Progenitor cell of endocrine pancreas (in vitro differentiated cells): ENCODE measurements around the gene PHLDA2. TPM values are rescaled to one million over a fixed set of nuclear protein-coding genes. Genes with fewer than 3 reads are reported as not detected.

Source experiments
- DNase-seq: peaks from one replicate; pipeline ENCODE4 v3.0.0; 2021; ENCODE audit warnings: low spot score; ENCODE audit not compliant: unreplicated experiment
- H3K27ac Mint-ChIP-seq: 2 replicates; pipeline ENCODE4 v1.8.0; 2021; ENCODE audit warnings: mild to moderate bottlenecking, moderate library complexity, mixed read lengths
- H3K27me3 Mint-ChIP-seq: 2 replicates; pipeline ENCODE4 v1.8.0; 2021; ENCODE audit warnings: mixed read lengths
- H3K36me3 Mint-ChIP-seq: 2 replicates; pipeline ENCODE4 v1.8.0; 2022; ENCODE audit warnings: mixed read lengths; ENCODE audit not compliant: insufficient read depth
- H3K4me1 Mint-ChIP-seq: 2 replicates; pipeline ENCODE4 v1.8.0; 2021; ENCODE audit warnings: low read depth, mixed read lengths
- H3K4me3 Mint-ChIP-seq: 2 replicates; pipeline ENCODE4 v1.8.0; 2021; ENCODE audit warnings: low read depth, mild to moderate bottlenecking, moderate library complexity, mixed read lengths
- H3K9me3 Mint-ChIP-seq: 2 replicates; pipeline ENCODE4 v1.8.0; 2021; ENCODE audit warnings: low read depth, mixed read lengths
- total RNA-seq: library from RNA; stranded (reverse); gene quantifications from 2 replicates; pipeline ENCODE4 v1.2.1, GENCODE V29; 2021
- TF ChIP-seq, protein P1 (sequence below): fragments of 200-600 bp; sonication (generic); IDR thresholded peaks from one replicate; pipeline ENCODE4 v1.5.0; 2021; ENCODE audit warnings: antibody characterized with exemption, mild to moderate bottlenecking; ENCODE audit not compliant: unreplicated experiment

Gene PHLDA2
- total RNA-seq, 1 donor from 2014 or later, result 1.2 TPM

DNA sequence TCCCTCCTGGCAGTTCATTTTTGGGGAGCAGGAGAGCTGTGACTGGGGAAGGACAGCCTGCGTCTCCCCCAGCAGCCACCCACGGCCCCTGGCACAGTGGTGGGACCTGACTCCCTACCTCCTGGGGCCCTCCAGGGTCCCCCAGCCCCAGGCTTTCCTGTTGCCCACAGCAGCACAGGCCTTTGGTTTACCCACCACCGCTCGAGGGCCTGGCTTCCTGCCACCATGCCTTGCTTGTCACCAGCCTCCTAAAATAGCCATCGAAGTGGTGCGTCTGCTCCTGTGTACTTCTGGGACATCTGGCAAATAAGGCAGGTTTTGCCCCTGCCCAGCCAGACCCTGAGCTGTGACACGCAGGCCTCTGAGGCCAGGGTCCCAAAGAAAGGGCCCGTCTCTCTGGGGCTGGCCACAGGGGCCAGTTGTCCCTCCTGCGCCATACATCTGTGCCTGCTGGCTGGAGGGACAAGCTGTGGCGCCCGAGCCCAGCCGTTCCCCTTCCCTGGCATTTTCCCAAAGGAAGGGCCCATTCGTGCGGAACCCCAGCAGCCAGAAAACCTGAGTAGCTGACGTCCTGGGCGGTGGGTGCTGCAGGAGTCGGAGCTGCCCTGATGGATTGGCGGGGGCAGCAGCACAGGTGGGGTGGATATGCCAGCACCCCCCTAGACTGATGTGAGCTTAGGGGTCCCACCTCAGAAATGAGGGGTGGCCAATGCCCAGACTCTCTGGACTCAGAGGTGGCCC is 14.6 kb downstream of the PHLDA2 start:
- Mint-ChIP-seq H3K27ac (no peak overlapping the region), H3K36me3 (no peaks in the 10 kb centered on the region), H3K27me3 (peaks cover 19% of the 10 kb centered on the region), H3K4me3 (no peak overlapping the region), H3K4me1 (no peaks in the 10 kb centered on the region), H3K9me3 (no peaks in the 10 kb centered on the region)
- TF ChIP-seq, protein P1, sequence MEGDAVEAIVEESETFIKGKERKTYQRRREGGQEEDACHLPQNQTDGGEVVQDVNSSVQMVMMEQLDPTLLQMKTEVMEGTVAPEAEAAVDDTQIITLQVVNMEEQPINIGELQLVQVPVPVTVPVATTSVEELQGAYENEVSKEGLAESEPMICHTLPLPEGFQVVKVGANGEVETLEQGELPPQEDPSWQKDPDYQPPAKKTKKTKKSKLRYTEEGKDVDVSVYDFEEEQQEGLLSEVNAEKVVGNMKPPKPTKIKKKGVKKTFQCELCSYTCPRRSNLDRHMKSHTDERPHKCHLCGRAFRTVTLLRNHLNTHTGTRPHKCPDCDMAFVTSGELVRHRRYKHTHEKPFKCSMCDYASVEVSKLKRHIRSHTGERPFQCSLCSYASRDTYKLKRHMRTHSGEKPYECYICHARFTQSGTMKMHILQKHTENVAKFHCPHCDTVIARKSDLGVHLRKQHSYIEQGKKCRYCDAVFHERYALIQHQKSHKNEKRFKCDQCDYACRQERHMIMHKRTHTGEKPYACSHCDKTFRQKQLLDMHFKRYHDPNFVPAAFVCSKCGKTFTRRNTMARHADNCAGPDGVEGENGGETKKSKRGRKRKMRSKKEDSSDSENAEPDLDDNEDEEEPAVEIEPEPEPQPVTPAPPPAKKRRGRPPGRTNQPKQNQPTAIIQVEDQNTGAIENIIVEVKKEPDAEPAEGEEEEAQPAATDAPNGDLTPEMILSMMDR, result no peak
- DNase-seq, result no peak

- TF ChIP-seq, protein P1, result no peak
- Mint-ChIP-seq H3K27ac (no peak overlapping the region), H3K9me3 (no peaks in the 10 kb centered on the region), H3K27me3 (peaks cover 19% of the 10 kb centered on the region), H3K36me3 (no peaks in the 10 kb centered on the region), H3K4me3 (no peak overlapping the region), H3K4me1 (no peaks in the 10 kb centered on the region)
- DNase-seq, result no peak
These were observed 15.4 kb downstream of the PHLDA2 start for GRCh38 chr11:2913776-2914175.

- Mint-ChIP-seq H3K27ac (no peak overlapping the region), H3K36me3 (no peaks in the 10 kb centered on the region), H3K4me1 (no peaks in the 10 kb centered on the region), H3K27me3 (peaks cover 19% of the 10 kb centered on the region), H3K9me3 (no peaks in the 10 kb centered on the region), H3K4me3 (no peak overlapping the region)
- DNase-seq, result no peak
- TF ChIP-seq, protein P1, result no peak
These were observed 16.2 kb downstream of the PHLDA2 start for GRCh38 chr11:2913019-2913431.

DNA sequence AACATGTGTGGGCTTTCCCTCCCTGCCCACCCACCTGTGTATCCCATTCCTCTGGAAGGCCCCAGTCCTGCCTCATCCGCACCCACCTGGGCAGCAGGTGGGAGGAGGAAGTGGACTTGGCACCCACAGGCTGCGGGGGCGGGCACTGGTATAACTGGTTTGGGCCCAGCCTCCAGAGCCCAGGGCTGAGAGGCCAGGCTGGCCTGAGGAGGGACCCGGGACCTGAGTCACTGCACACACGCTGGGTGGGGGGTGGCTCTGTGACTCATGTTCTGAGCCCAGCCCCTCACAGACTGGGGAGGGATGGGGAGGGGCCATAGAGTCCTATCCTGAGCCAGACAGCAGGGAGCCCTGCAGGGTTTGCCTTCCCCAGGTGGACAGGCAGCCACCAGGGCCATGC is 16.7 kb downstream of the PHLDA2 start:
- no peak overlapping the region for H3K27ac Mint-ChIP-seq
- H3K27me3 Mint-ChIP-seq, result peaks cover 19% of the 10 kb centered on the region
- DNase-seq, result no peak
- no peak overlapping the region for H3K4me3 Mint-ChIP-seq
- H3K4me1 Mint-ChIP-seq, result no peaks in the 10 kb centered on the region
- no peaks in the 10 kb centered on the region for H3K36me3 Mint-ChIP-seq
- H3K9me3 Mint-ChIP-seq, result no peaks in the 10 kb centered on the region
- TF ChIP-seq, protein P1, result no peak

DNA sequence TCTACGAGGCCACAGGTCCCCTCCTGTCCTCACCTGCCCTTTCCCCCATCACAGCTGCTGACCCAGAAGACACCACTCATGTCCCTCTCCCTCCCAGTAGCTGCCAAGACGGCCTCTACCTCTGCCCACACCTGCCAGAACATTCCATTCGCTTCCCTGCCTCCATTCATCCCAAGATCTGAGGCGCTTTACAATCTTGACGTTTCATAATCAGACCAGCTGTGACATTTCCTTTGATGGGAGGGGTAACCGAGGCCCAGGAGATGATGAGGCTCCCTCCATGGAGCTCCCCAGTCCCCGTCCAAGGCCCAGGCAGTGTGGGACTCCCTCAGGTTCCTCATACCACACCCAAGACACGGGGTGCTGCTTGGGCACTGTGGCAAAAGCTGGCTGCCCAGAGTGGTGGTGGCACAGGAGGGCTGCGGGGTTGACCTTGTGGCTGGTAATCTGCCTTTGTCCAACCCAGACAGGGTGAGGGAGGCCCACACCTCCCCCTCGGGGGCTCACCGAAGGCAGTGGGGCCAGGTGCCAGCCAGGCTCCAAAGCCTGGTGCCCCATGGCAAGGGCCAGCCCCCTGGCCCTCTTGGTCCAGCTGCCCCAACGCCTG is 17.3 kb downstream of the PHLDA2 start:
- no peaks in the 10 kb centered on the region for H3K4me1 Mint-ChIP-seq
- TF ChIP-seq, protein P1, result no peak
- no peaks in the 10 kb centered on the region for H3K9me3 Mint-ChIP-seq
- no peak overlapping the region for H3K4me3 Mint-ChIP-seq
- no peak for DNase-seq
- H3K36me3 Mint-ChIP-seq, result no peaks in the 10 kb centered on the region
- H3K27ac Mint-ChIP-seq, result peak overlapping the region; percentile 76
- peaks cover 22% of the 10 kb centered on the region for H3K27me3 Mint-ChIP-seq
